ENCODE data around the gene IRF7.

GRCh38 chr11:579830-580601, 35.7 kb downstream of the IRF7 start:
- TF ChIP-seq CTCF (IDR thresholded peaks at IDR 0.05), result no peak
- TF ChIP-seq EP300 (IDR thresholded peaks at IDR 0.05), result no peak

All from tibial nerve (tissue), 4 donors.